ENCODE measurements around the gene TBC1D5. TPM values are rescaled to one million over a fixed set of nuclear protein-coding genes. Genes with fewer than 3 reads are reported as not detected.

TBC1D5 gene
- total RNA-seq, 1 experiment from 2014 or later = 43.3 TPM

GRCh38 chr3:17645074-17645698, 97.2 kb downstream of the TBC1D5 start:
- no TSS peak for BruUV-seq (replicated peaks)
- Mint-ChIP-seq H3K4me1 (ENCODE audit: insufficient read depth, unreplicated experiment) (no peaks in the 10 kb centered on the region), H3K4me3 (ENCODE audit: unreplicated experiment) (no peak overlapping the region), H3K9me3 (ENCODE audit: unreplicated experiment) (no peaks in the 10 kb centered on the region), H3K36me3 (ENCODE audit: insufficient read depth, unreplicated experiment) (no peaks in the 10 kb centered on the region), H3K27ac (ENCODE audit: low read depth, unreplicated experiment) (no peak overlapping the region), H3K27me3 (ENCODE audit: insufficient read depth, unreplicated experiment) (no peaks in the 10 kb centered on the region)
- ChIA-PET POLR2A (interaction anchor here (0.6 to 3.7 kb wide), 5 partner anchors 16 to 196 kb away, joined by 3 to 26 read pairs (median 4); partner anchors contain the start of gene TBC1D5), CTCF (interaction anchor here (0.6 to 4.0 kb wide), 18 partner anchors 9 to 1202 kb away, joined by 3 to 52 read pairs (median 4); partner anchors contain the start of gene TBC1D5)
- peak; percentile 81 for DNase-seq (ENCODE audit: unreplicated experiment)
- intact Hi-C loops (cut with micrococcal nuclease) = loop anchor here (1.0 to 2.0 kb wide), 2 partner anchors 98 to 196 kb away; partner anchors contain the start of gene TBC1D5
- peak; percentile 56 for TF ChIP-seq CTCF (IDR thresholded peaks at IDR 0.05; ENCODE audit: unreplicated experiment)

GRCh38 chr3:17643691-17644090, 98.7 kb downstream of the TBC1D5 start:
- no peak overlapping the region for H3K4me3 Mint-ChIP-seq (ENCODE audit: unreplicated experiment)
- no TSS peak for BruUV-seq (replicated peaks)

GRCh38 chr3:17642474-17642873, 100.0 kb downstream of the TBC1D5 start:
- no TSS peak for BruUV-seq (replicated peaks)
- Mint-ChIP-seq H3K36me3 (ENCODE audit: insufficient read depth, unreplicated experiment) (peaks cover 7% of the 10 kb centered on the region), H3K4me1 (ENCODE audit: insufficient read depth, unreplicated experiment) (peaks cover 17% of the 10 kb centered on the region), H3K27me3 (ENCODE audit: insufficient read depth, unreplicated experiment) (no peaks in the 10 kb centered on the region), H3K4me3 (ENCODE audit: unreplicated experiment) (no peak overlapping the region), H3K9me3 (ENCODE audit: unreplicated experiment) (no peaks in the 10 kb centered on the region), H3K27ac (ENCODE audit: low read depth, unreplicated experiment) (no peak overlapping the region)
- intact Hi-C loops (cut with micrococcal nuclease) = no loop called here
- no peak for DNase-seq (ENCODE audit: unreplicated experiment)
- TF ChIP-seq CTCF (IDR thresholded peaks at IDR 0.05; ENCODE audit: unreplicated experiment) = no peak
- CTCF ChIA-PET = interaction anchor here (4.0 kb wide), 1 partner anchor 200 kb away, joined by 52 read pairs; no protein-coding TSS in a partner anchor
- POLR2A ChIA-PET = interaction anchor here (1.0 to 3.7 kb wide), 2 partner anchors 61 to 99 kb away, joined by 3 to 26 read pairs; partner anchors contain the start of gene TBC1D5

More at GRCh38 chr3:17643691-17644090, 98.7 kb downstream of the TBC1D5 start:
- no peaks in the 10 kb centered on the region for H3K27me3 Mint-ChIP-seq (ENCODE audit: insufficient read depth, unreplicated experiment)
- H3K4me1 Mint-ChIP-seq (ENCODE audit: insufficient read depth, unreplicated experiment) = peaks cover 9% of the 10 kb centered on the region
- no peaks in the 10 kb centered on the region for H3K9me3 Mint-ChIP-seq (ENCODE audit: unreplicated experiment)
- CTCF ChIA-PET = interaction anchor here (0.6 to 4.0 kb wide), 4 partner anchors 15 to 198 kb away, joined by 3 to 52 read pairs (median 12); no protein-coding TSS in a partner anchor
- POLR2A ChIA-PET = interaction anchor here (1.0 to 3.7 kb wide), 2 partner anchors 62 to 98 kb away, joined by 3 to 26 read pairs; partner anchors contain the start of gene TBC1D5
- intact Hi-C loops (cut with micrococcal nuclease) = loop anchor here (2.0 kb wide), 1 partner anchor 99 kb away; the partner anchor contains the start of gene TBC1D5
- H3K27ac Mint-ChIP-seq (ENCODE audit: low read depth, unreplicated experiment) = no peak overlapping the region
- H3K36me3 Mint-ChIP-seq (ENCODE audit: insufficient read depth, unreplicated experiment) = no peaks in the 10 kb centered on the region
- DNase-seq (ENCODE audit: unreplicated experiment) = no peak
- TF ChIP-seq CTCF (IDR thresholded peaks at IDR 0.05; ENCODE audit: unreplicated experiment) = no peak

- CTCF ChIA-PET = interaction anchor here (1.1 to 1.3 kb wide), 2 partner anchors 201 to 202 kb away, joined by 3 to 4 read pairs; no protein-coding TSS in a partner anchor
- H3K9me3 Mint-ChIP-seq (ENCODE audit: unreplicated experiment) = no peaks in the 10 kb centered on the region
- POLR2A ChIA-PET = interaction anchor here (1.8 to 3.6 kb wide), 2 partner anchors 19 to 102 kb away, joined by 6 to 18 read pairs; partner anchors contain the start of gene TBC1D5
- H3K4me3 Mint-ChIP-seq (ENCODE audit: unreplicated experiment) = no peak overlapping the region
- H3K27me3 Mint-ChIP-seq (ENCODE audit: insufficient read depth, unreplicated experiment) = no peaks in the 10 kb centered on the region
- intact Hi-C loops (cut with micrococcal nuclease) = no loop called here
- peaks cover 7% of the 10 kb centered on the region for H3K36me3 Mint-ChIP-seq (ENCODE audit: insufficient read depth, unreplicated experiment)
- no peak for TF ChIP-seq CTCF (IDR thresholded peaks at IDR 0.05; ENCODE audit: unreplicated experiment)
- no peak overlapping the region for H3K27ac Mint-ChIP-seq (ENCODE audit: low read depth, unreplicated experiment)
- no TSS peak for BruUV-seq (replicated peaks)
- peaks cover 22% of the 10 kb centered on the region for H3K4me1 Mint-ChIP-seq (ENCODE audit: insufficient read depth, unreplicated experiment)
- DNase-seq (ENCODE audit: unreplicated experiment) = peak; percentile 24
Measured at GRCh38 chr3:17640466-17640865, 102.0 kb downstream of the TBC1D5 start.
